Globus pallidus (tissue), 1 donor: ENCODE results near the gene MAPK7.
A peak's percentile ranks its signal among the peaks of the same experiment; 100 is the strongest.
"Not testable (repeated sequence)": the region's sequence is repeated elsewhere in the genome, so short reads cannot be mapped to it uniquely, and the experiment has no call there.

Experiments
- DNase-seq: peaks from one replicate; pipeline ENCODE4 v3.0.0-alpha.2; 2015; ENCODE audit warnings: low spot score

MAPK7 gene

DNA sequence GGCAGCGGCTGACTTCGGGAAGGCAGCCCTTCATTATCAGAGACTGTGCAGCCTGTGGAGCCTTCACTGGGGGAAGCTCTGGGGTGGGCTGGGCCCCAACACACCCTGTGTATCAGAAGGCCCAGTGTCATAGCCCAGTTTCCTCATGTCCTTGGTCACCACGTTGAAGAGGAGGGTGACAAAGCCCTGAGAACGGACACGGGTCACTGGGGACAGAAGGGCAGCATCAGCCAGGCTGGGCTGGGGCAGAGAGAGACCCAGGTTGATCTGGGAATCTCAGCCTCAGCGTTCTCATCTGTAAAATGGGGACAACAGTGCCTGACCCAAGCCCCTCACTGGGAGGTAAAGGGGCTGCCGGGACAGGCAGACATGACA lies 35.1 kb upstream of the MAPK7 start:
- DNase-seq, result no peak

DNA sequence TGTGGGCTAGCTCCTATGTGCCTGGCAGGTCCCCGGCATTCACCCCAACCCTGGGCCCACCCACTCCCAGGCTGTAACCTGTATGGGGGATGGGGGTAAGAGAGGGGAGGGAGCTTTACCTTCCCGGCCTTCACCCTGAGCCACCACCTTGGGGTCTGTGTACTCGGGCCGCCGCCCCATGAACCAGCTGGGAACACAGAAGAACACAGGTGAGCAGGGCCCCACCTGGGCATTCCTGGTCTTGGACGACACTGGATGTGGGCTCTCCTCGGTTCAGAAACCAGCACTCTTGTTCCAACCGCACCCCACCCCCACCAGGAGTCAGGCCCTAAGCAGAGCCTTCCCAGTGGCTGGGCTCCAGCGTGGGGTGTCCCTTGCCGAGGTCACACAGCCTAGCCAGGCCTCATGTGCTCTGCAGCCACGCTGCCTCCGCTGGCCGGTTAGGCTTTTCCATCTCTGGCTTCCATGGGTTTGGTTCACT lies 34.6 kb upstream of the MAPK7 start:
- DNase-seq, result no peak

DNA sequence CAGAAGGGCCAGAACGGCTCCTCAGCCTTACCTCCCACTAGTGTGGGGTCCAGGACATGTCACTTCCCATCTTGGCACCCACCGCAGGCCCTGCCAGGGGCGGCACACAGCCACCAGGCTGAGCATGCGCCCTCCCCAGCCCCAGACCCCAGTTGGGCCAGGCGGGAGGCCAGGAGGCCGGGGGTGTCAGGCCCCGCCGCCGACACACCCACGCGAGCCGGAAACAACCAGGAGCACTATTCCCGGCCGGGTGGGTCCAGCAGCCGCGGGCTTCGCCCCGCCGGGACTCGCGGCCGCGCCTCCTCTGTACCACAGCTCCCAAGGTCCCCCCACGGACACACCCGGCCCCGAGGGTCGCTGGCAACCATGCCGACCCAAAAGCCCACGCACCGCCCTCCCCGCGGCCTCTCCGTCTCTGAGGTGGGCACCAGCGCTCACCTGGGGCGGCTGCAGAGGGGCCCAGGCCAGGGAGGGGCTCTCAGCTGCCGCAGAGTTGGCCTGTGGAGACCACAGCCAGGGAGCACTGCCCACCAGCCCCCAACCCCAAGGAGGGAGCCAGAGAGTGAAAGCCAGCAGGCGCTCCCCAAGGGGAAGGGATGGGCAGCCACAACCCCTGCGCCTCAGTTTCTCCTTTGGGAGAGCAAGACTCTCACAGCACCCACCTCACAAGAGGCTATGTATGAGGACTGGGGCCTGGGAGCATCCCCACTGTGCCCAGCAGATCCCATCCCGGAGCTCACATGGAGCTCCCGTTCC lies 33.8 kb upstream of the MAPK7 start:
- DNase-seq, result no peak

DNA sequence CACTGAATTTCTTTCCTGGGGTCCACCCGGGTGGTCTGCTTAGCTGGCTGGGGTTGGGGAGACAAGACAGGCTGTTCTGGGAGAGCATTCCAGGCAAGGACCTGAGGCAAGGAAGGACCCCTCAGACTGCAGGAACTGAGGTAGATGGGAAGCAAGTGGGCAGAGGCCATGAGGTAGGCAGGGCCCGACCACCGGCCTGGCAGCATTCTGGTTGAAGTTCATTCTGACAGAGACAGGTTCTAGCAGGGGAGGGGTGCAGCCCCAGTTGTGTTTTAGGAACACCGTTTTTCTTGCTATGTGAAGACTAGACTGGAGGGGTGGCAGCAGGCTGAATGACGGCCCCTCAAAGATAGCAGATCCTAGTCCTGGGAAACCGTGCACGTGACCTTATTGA lies 33.2 kb upstream of the MAPK7 start:
- DNase-seq, result no peak

DNA sequence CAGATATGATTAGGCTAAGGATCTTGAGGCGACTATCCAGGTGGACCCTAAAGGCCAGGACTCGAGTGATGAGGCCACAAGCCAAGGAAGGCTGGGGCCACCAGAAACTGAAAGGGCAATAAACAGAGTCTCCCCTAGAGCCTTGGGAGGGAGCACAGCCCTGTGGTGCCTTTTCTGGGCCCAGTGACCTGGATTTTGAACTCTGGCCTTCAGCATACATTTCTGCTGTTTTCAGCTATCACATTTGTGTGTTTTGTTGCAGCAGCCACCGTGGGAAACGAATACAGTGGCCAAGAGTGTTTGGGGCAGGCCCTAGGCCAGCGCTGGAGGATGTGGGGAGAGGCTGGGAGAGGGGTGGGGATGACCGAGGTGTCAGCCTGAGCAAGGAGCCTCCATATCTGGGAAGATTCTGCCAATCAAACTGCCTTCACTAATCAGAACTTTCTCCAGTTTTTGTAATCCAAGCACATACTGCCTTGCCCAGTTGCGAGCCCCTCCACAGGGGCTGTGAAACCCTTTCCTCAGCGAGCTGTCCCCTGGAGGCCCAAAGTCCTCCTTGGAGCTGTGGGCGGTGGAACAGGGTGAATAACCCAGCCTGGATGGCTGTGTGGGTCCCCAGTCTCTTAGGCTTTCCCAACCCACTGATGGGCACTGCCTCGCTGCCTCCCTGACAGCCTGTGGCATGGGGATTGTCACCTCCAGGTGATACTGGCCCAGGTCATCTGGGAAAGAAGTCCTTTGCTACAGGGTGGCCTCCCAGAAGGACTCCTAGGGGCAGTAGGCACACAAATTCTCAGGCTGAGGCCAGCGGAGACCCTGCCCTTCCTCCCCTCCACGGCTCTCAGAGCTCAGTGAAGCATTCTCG lies 32.6 kb upstream of the MAPK7 start:
- no peak for DNase-seq

DNA sequence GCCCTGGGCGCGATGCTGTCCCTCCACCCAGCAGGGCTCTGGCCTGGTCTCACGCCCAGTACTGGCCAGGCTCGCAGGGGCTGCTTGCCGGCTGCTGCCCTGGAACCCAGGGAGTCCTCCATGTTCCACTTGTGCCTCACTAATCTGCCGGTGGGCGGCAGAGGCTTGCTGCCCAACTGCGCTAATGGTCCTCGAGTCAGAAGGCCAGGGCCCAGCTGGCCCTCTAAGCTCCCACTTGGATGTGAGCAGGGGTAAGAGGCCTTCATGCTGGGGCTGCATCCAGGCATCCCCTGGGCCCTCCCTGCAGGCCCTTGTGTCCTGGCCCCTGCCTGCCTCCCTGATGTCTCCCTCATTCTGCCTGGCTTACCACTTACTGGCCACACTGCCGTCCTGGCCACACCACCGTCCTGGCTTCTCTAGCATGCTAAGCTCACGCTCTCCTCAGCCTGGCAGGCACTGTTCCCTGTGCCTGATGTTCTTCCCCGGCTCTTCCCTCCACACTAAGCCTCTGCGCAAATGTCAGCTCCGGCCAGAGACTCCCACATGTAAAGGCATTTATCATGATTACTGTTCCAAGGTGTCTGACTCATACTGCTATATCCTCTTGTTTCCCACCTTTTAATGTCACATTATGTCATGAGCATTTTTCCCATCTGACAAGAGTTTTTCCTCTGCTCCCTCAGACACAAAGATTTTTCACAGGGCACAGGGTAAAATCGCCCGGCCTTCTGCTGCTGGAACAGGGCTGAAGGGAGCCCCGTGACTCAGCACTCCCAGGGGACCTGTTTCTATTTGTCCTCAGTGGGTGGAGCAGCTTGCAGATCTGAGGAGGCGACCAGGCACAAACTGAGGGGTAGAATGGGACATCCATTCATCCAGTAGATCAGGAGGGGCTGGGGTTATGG lies 31.7 kb upstream of the MAPK7 start:
- no peak for DNase-seq

DNA sequence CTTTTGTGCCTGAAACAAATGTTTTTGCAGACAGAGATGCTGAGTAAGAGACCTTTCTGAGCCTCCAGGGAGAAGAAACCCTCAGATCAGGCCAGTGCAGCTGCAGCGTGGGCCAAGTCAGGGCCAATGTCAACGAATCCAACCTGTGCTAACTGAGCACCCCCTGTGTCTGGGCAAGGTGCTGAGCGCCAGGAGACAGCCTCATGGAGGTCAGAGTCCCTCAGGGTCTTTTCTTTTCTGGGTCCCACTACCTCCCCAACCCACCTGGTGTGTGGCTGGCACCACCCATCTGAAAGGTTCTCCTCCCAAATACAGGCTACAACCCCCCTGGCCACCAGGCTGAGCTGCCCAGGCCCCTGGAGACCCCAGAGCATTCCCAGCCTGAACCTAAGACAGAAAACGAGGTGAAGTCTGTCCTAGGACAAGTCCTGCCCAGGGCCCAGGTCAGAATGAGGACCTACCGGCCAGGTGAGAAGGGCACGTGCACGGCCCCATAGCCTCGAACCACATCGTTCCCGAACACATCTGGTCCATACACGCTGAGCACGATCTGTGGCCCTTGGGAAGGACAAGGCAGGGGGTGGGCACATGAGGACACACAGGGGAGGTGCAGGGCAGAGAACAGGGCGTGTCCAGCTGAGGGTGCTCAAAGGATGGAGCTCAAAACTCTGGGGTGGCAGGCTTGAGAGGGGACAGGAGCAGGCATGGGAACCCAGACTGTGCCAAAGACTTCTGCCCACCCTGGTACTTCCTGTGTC lies 30.8 kb upstream of the MAPK7 start:
- DNase-seq, result no peak

DNA sequence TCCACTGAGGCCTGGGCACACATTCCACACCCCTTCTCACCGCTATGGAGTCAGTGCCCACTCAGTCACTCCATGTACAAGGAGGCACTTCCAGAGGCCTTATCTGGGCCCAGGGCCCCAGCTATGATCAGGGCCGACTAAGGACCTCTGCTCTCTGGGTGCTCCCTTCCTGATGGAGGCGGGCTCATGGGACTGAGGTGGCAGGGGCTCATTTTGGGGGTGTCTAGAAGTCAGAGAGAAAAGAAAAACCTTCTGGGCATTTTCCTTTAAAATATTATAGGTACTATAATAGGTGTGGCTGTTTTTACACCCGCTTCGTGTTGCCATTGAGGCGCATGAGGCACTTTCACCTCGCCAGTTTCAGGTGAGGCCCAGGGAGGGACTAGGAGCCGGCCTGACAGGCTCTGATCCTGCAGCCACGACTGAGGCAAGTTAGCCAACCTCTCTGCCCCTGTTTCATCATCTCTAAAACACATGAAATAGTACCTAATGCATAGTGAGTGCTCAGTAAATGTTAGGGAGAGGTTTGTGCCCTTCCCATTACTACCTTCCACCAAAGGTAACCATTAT lies 30.1 kb upstream of the MAPK7 start:
- DNase-seq, result no peak

DNA sequence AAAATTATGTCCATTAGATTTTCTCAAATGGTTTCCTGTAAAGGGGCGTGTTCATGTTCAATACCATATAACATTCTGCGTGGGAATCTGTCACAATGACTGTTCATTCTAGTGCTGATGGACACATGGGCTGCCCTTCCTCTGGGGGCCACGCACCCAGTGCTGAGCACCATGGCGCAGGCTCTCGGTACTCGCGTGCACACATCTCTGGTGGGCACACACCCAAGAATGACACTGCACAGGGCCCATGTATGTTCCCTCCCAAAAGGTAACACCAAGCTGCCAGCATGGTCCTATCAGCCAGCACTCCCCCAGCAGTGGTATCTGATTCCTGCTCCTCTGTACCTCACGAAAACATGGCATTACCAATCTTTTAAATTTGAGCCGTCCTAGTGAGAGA lies 29.5 kb upstream of the MAPK7 start:
- no peak for DNase-seq

DNA sequence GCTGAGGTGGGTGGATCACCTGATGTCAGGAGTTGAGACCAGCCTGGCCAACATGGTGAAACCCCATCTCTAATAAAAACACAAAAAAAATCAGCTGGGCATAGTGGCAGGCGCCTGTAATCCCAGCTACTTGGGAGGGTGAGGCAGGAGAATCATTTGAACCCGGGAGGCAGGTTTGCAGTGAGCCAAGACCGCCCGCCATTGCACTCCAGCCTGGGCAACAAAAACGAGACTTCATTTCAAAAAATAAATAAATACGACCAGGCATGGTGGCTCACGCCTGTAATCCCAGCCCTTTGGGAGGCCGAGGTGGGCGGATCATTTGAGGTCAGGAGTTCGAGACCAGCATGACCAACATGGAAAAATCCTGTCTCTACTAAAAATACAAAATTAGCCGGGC lies 24.9 kb upstream of the MAPK7 start:
- DNase-seq, result not testable (repeated sequence)

DNA sequence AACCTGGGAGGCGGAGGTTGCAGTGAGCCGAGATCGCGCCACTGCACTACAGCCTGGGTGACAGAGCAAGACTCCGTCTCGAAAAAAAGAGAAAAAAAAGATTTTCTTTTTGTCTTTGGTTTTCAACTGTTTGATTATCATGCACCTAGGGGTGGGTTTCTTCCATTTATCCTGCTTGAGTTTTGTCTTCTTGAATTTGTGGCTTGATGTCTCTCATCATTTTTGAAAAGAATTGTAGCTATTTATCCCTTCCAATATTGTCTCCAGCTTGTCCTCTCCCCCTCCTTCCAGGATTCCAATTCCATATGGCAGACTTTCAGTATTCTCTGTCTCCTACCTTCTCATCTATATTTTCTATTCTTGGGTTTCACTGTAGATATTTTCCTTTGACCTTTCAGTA lies 23.6 kb upstream of the MAPK7 start:
- DNase-seq, result no peak

DNA sequence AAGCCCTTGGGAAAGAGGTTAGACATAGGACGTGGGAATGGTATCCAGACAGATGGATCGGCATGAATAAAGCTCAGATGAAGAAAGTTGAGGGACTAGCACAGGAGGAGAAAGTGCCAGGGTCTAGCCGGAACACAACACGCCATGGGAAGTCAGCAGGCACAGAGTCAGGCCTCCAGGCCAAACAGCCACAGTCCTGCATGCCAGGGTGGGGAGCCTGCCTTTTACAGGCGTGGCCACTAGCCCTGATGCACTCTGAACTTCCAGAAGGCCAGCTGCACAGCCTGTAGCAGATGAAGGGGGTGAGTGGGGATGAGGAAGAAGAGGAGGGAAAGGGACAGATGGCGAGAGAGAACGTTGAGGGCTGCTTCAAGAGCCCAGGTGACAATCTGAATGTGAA lies 20.9 kb upstream of the MAPK7 start:
- no peak for DNase-seq

DNA sequence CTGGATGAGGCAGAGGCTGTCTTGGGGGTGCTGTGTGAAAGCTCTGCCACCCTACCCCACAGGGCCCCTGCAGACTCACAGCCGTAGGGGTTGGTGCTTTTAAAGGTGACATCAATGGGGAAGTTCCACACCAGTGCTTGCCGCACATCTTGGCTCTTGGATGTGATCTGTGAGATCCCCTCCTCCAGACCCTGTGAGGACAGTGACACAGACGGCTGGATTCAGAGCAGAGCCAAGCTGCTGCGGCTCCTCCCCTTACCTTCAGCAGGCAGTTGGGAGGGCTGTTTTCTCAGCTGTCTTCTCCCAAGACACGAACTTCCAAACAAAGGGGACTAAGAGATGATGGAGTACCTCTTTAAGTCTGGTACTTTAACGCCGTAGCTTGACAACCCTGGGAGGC lies 20.5 kb upstream of the MAPK7 start:
- no peak for DNase-seq

DNA sequence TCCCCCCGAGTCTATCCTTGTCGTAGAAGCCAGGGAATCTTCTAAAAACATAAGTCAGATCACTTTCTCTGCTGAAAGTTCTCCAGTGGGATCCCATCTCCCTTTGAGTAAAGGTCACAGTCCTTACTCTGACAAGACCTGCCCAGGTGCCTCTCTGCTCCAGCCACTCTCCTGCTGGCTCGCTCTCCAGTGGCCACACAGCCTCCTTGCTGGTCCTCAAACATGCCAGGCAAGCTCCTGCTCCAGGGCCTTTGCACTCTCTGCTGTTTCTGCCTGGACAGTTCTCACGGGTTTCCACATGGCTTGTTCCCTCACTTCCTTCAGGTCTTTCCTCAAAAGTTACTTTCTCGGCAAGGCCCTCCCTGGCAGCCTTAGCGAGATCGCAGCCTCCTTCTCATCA lies 19.1 kb upstream of the MAPK7 start:
- DNase-seq, result no peak

DNA sequence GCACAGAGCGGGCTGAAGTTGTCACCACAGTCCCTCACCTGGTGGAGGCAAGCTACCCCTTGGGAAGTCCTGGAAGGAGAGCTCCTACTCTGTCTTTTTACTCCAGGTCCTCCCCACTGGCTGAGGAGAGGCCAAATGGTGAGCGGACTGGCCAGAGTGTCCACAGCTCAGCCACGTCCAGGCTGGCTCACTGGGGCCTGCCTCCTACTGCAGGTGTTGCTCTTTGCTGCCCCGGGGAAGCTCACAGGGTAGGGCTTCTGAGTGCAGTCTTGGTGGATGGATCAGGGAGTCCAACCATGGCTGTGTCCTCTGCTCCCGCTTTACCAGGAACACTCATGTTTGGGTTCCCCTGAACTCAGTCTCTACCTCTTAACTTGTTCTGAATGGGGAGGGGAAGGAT lies 18.4 kb upstream of the MAPK7 start:
- no peak for DNase-seq

DNA sequence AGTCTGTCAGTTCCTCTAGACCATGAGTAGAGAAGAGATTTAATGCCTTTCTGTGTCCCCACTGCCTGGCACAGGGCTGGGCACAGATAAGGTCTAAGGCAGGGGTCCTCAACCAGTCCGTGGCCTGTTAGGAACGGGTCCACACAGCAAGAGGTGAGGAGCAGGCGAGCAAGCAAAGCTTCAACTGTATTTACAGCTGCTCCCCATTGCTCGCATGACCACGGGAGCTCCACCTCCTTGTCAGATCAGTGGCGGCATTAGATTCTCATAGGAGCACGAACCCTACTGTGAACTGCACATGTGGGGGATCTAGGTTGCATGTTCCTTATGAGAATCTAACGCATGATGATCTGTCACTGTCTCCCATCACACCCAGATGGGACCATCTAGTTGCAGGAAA lies 17.5 kb upstream of the MAPK7 start:
- DNase-seq, result no peak

DNA sequence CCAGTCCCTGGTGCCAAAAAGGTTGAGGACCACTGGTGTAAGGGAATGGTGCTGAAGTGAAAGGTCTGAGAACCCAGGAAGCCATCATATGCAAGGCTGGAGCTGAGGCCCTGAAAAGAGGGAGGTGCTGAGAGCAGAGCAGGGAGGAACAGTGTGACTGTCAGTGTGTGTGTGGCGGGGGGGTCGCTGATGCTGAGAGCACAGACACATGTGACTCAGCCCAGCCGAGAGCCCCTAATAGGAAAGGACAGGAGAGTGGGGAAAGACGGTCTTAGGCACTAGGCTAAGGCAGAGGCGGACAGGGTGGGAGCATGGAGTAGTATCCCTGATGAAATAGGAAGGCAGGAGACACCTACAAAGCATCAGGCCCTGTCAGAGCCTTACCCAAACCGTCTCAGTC lies 17.0 kb upstream of the MAPK7 start:
- DNase-seq, result no peak

DNA sequence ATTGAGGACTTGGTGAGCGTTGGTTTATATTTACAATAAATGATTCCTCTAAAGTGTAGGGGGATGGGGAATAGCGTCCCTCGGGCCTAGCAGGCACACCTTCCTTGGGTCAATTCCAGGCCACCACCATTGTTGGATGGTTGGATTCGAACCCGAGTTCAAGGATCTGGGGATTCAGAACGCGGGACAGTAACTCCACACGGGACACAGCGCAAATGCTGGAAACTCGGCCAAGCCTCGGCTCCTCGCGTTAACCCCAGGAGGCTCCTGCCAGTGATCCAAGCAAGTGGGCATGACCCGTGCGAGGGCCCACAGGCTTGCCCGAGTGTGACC lies 16.4 kb upstream of the MAPK7 start:
- no peak for DNase-seq

DNA sequence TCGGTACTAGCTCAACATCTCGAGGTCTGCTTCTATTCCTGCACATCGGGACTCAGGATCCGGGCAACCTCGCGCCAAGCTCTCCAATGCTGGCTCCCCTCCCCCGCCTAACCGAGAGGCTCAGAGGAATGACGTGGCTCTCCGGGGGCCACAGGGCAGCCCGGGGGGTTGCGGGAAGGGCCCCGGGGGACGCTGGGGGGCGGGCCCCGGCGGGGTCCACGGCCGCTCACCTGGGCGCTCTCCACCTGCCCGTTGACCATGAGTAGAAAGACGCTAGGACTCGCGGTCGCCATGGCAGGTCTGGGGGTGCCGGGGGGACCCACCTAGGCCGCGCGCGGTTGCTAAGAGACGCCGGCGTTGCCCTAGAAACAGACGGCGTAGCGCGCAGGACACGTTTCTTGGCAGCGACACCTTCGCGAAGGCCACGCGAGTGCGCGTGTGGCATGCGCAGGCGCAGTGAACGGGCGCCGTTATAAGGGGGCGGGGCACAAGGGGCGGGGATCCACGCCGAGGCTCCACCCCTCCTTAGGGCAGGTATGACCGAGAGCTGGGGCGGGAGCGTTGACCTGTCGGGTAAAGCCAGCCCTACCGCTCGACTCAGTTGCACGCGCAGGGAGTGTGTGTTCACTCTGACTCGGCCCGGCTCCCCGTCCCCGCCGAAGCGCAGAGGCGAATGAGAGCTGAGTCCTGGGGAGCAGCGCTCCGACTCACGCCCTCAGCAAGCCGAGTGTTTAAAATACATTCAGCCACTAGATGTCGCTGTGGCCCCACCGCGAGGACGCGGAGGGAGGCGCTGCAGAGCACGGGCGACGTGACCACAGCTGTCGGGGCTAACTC lies 15.8 kb upstream of the MAPK7 start, which contains the start of gene B9D1:
Gene B9D1, minus strand, starts transcription at position 447 of the 837 bp plus-strand sequence. Its CDS starts 154 bp downstream, at position 293.
- peak; percentile 91 for DNase-seq

DNA sequence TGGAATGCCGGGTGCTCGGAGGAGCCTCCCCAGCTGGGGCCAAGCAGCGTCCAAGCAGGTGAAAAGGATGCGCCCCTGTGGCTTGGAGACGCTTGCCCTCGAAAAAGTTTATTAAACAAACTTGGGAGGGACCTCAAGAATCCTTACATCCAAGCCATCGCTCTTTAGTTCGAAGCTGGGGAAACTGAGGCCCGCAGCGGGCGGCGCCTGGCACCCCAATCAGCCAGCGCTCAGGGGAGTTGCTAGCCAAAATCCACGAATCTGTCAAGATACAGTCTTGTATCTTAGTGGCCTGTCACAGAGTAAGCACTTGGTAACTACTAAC lies 15.2 kb upstream of the MAPK7 start:
- DNase-seq, result no peak
